Renal pelvis (tissue), 4 donors: ENCODE measurements around the gene HNRNPL. TPM values are rescaled to one million over a fixed set of nuclear protein-coding genes. Genes with fewer than 3 reads are reported as not detected.
"Not testable (repeated sequence)": the region's sequence is repeated elsewhere in the genome, so short reads cannot be mapped to it uniquely, and the experiment has no call there.

Experiments used
- DNase-seq: peaks from one replicate; pipeline ENCODE4 v3.0.0-alpha.2; 2013
- polyA plus RNA-seq, 3 donors: library from polyadenylated mRNA; unstranded; fragments of 120-200 nt; gene quantifications; one replicate each; pipeline ENCODE4 v1.2.1, GENCODE V29; 2013; ENCODE audit not compliant: insufficient read length in 3 of 3

The HNRNPL gene
- polyA plus RNA-seq, 3 donors, result 466 to 472 (median 471) TPM

DNA sequence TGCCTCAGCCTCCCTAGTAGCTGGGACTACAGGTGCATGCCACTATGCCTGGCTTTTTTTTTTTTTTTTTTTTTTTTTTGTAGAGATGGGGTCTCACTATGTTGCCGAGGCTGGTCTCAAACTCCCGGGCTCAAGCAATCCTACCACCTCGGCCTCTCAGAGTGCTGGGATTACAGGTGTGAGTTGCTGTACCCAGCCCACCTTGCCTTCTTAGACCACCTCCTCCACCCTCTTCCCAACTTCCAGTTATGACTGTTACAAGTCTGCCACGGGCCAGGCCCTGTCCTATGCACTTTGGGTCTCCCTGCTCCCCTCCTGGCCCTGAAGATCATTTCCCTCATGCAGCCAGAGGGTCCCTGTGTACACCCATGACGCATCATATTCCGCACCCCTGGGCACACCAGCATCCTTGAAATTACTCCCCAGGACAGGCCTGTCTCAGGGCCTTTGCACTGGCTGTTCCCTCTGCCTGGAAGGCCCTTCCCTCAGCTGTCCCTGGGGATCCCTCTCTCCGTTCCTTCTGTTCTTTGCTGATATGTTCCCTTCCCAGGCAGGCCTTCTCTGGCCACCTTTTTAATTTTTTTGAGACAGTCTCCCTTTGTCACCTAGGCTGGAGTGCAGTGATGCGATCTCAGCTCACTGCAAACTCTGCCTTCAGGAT is 40.1 kb downstream of the HNRNPL start:
- no peak for DNase-seq

DNA sequence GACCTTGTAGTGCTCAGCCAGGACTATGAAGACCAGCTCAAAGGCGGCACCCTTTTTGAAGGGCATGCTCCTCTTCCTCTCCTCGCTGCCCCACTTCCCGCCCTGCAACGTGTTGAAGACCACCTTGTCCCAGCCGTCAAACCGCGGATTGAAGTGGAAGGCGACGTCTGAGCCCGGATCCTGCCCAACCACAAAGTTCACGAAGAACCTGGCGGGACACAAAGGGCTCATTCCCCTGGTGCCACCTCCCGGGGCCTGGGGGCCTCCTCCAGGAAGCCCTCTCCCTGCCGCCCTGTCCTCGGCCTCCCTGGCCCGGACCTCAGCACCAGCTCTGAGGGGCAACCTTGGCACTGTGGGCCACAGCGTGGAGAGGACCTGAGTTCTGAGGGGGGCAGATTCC is 41.0 kb downstream of the HNRNPL start:
- no peak for DNase-seq

DNA sequence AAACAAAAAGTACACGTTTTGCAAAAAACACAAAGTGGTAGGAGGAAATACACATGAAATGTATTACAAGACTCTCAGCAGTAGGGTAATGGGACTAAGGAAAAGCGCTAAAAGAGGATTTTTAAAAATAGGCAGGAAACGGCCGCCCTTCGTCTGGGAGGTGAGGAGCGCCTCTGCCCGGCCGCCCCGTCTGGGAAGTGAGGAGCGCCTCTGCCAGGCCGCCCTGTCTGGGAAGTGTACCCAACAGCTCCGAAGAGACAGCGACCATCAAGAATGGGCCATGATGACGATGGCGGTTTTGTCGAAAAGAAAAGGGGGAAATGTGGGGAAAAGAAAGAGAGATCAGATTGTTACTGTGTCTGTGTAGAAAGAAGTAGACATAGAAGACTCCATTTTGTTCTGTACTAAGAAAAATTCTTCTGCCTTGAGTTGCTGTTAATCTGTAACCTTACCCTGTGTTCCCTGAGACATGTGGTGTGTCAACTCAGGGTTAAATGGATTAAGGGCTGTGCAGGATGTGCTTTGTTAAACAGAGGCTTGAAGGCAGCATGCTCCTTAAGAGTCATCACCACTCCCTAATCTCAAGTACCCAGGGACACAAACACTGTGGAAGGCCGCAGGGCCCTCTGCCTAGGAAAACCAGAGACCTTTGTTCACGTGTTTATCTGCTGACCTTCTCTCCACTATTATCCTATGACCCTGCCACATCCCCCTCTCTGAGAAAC is 42.2 kb downstream of the HNRNPL start:
- DNase-seq, result peak; percentile 4

DNA sequence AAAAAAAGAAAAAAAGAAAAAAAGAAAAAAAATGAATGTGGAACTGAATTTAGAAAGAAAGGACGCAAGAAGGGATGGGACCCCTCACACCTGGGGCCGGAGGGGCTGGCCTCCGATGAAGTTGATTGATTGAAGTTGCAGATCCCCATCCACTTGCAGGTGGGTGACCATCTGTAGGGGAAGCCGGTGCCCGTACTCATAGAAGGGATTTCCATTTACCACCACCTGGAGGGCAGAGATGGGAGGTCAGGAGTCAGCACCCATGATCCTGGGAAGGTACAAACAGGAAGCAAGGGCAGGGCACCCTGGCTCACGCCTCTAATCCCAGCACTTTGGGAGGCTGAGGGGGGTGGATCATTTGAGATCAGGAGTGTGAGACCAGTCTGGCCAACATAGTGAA is 43.4 kb downstream of the HNRNPL start:
- DNase-seq, result no peak

DNA sequence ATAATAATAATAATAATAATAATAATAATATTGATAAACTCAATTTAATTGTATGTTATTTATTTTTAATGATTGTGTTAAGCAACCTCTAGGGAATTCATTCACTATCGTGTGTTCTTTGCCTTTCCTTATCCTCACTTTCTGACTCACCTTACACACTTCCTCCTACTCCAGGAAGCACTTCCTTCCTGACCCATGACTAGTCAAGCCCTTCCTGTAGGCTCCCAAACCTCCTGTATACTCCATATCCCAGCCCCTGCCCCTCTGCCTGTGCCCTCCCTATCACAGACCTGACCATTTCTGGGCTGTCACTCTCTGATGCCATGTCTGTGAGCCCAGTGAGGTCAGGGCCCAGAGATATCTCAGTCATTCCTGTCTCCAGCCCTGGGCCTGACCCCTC is 44.6 kb downstream of the HNRNPL start:
- no peak for DNase-seq

DNA sequence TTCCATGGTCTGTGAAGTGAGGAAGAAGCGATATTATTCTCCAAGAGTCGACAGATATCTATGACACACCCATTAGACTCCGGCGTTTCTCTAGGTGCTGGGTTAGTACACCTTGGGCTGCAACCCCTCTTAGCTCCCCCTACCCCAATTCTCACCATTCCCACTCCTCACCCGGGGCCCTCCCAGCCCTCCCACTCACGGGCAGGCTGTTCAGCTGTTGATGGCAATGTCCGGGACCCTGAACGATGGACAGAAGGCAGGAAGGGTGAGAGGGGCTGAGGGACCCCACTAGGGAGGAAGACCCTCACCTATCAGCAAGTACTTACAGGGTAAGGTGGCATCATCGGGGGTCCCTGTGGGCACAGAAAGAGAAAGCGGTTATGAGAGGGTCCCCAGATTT is 46.2 kb downstream of the HNRNPL start:
- DNase-seq, result no peak

DNA sequence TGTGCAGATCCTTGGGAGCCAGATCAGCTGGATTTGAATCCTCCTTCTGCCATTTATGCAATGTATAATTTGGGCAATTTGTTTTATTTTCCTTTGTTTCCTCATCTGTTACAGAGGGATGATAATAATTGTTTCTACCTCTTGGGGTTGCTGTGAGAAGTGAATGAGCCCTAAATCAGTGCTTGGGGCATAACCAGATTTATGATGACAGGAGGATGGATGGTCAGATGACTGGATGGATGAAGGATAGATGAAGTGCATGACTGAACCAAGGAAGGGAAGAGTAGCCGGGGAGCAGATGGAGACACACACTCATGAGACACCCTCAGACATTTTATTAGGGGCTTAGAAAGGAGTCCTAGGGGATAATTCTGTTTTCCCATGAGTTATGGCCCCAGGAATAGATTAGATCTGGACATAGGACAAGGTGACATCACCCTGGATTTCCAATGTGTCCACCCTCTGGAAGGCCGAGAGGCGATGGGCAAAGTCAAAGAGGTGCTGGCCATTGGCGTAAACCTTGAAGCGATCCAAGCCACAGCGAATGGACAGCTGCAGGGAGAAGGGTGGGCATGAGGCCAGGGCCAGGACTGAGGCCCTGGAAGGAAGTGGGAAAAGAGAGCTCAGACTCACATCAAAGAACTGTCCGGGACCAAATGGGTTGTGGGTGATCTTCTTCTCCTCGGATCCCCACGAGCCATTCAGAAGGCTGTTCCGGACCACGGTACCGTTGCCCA is 48.3 kb downstream of the HNRNPL start:
- no peak for DNase-seq

DNA sequence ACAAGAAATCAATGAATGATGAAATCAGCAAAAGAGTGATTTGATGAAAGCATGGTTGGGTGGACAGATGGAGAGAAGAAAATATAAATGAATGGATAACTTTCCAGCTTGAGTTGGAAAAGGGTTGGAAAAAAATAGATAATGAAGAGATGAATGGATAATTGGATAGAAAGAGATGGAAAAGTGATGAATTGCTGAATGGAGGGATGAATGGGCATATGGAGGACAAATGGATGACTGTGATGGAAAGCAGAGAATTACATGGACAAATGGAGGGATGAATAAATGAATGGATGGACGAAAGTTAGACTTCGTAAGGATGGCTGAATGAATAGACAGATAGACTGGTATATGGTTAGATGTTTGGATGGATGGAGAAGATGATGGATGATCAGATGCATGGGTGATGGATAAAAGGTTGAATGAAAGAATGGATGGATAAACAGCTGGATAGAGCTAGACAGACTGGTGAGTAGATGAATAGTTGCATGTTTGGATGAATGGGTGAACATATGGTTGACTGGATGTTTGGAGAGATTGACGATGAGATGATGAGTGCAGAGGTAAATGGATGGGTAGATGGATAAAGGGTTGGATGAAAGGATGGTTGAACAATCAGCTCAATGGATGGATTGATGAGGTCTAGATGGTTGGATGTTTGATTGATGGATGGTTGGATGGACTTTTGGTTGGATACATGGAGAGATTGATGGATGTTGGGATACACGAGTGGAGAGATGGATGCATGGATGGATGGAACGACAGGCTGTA is 49.0 kb downstream of the HNRNPL start:
- DNase-seq, result no peak

DNA sequence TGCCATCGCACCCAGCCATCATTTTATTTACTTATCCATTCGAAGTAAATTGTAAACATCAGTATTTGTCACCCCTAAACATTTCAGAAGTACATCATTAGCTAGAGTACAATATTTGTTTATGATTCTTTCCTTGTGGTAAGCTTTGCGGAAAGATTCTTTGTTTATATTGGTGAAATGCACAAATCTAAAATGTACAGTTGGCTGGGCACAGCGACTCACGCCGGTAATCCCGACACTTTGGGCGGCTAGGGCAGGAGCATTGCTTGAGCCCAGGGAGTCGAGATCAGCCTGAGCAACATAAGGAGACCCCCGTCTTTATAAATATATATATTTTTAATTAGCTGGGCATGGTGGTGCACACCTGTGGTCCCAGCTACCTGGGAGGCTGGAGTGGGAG is 50.7 kb downstream of the HNRNPL start:
- DNase-seq, result no peak

DNA sequence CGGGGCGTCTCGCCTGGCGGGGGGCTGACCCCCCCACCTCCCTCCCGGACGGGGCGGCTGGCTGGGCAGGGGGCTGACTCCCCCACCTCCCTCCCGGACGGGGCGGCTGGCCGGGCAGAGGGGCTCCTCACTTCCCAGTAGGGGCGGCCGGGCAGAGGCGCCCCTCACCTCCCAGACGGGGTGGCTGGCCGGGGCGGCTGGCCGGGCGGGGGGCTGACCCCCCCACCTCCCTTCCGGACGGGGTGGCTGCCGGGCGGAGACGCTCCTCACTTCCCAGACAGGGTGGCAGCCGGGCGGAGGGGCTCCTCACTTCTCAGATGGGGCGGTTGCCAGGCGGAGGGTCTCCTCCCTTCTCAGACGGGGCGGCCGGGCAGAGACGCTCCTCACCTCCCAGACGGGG is 52.0 kb downstream of the HNRNPL start:
- not testable (repeated sequence) for DNase-seq

DNA sequence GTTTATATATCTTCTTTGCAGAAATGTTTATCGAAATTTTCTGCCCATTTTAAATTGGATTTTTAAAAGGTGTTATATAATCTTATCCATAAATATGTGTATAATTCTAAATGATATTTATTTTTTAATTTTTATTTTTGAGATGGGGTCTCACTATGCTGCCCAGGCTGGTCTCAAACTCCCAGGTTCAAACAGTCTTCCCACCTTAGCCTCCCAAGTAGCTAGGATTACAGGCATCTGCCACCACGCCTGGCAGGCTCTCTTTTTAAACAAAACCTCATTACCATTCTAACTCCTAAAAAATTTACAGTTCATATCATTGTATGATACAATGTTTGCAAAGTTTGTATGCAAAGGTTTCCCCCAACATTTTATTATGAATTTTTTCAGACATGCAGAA is 53.6 kb downstream of the HNRNPL start:
- DNase-seq, result no peak

DNA sequence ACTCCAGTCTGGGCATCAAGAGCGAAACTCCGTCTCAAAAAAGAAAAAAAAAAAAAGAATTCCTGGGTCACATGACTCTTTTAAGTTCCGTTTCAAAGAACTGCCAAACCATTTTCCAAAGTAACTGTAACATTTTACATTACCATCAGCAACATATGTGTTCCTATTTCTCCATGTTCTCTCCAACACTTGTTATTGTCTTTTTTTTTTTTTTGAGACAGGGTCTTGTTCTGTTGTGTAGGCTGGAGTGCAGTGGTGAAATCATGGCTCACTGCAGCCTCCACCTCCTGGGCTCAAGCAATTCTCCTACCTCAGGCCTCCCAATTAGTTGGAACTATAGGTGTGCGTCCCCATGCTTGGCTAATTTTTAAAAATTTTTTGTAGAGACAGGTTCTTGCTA is 54.2 kb downstream of the HNRNPL start:
- no peak for DNase-seq

DNA sequence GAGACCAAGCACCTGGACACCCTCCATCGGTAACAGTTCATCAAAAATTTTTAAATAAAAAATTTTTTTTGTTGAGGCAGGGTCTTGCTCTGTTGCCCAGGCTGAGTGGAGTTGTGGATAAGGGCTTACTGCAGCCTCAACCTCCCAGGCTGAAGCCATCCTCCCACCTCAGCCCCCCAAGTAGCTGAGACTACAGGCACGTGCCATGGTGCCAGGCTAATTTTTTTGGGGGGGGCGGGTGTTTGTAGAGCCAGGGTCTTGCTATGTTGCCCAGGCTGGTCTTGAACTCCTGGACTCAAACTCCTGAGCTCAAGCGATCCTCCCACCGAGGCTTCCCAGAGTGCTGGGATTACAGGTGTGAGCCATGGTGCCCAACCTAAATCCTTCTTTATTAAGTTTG is 56.1 kb downstream of the HNRNPL start:
- DNase-seq, result no peak

DNA sequence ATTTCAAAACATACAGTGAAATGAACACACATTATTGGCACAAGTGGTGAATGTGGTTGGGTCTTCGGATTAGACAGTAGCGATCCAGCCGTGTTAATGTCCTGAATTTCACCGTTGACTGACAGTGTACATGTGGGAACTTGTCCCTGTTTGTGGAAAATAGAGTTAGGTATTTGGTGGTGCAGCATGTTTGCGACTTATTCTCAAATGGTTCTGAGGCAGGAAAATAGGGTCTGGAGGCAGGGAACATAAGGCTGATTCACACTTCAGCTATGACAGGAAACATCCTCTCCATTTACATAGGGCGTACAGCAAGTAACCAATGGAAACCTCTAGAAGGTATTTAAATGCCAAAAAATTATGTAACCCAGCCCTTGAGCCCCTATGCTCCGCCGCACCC is 56.6 kb downstream of the HNRNPL start:
- no peak for DNase-seq

DNA sequence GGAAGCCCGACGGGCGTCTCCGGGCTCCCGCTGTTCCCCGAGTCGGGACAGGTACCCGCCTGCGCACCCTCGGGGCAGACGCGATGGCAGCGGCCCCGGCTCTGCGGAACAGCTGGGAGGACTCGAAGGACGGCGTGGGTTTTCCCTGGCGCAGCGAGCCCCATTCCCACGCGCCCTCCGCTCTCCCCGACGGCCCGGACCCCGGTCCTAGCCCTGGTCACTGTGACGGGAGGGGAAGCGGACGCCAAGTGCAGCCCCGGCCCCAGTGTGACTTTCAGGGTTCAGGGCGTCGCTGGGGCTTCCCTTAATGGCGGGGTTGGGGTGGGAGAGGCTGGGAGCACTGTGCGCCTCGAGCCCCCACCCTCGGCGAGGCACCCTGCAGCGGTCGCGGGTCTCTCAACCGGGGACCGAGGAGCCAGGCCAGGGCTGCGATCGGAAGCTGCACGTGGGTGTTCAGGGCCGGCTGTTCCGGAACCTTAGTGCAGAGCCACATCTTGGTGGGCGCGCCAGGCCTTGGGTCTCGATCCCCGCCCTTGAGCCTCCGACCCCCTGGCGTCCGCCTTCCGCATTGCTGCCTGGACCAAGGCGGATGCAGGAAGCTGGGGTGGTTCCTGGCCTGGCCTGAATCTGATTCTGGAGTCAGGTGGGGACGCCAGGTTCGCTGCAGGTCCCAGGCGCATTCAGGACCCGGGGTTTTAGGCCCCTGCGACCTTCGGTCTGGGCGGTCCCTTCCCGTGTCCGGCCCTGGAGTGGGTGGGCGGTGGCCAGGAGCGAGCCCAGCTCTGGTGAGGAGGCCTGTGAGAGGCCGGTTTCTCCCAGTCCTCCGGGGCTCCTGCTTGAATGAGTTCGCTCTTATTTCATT is 57.3 kb downstream of the HNRNPL start:
- DNase-seq, result peak; percentile 14

DNA sequence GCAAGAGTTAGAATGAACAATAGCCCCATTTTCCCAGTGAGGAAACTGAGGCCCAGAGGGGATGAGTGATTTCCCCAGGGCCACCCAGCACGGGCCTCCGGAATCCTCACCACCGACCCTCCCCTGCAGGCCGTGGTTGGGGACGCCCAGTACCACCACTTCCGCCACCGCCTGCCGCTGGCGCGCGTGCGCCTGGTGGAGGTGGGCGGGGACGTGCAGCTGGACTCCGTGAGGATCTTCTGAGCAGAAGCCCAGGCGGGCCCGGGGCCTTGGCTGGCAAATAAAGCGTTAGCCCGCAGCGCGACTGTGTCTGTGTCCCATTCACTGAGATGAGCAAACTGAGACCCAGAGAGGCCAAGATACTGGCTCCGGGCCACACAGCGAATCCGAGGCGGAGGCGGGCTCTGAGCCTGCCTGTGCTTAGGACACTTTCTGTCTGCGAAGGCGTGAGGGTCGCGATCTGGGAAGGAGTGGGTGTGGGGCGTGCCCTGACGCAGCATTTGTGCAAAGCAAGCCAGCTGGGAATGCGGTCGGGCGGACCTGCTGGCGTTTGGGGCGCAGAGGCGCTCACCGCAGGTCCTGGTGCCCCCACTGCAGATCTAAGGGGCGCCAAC is 58.2 kb downstream of the HNRNPL start:
- not testable (repeated sequence) for DNase-seq

DNA sequence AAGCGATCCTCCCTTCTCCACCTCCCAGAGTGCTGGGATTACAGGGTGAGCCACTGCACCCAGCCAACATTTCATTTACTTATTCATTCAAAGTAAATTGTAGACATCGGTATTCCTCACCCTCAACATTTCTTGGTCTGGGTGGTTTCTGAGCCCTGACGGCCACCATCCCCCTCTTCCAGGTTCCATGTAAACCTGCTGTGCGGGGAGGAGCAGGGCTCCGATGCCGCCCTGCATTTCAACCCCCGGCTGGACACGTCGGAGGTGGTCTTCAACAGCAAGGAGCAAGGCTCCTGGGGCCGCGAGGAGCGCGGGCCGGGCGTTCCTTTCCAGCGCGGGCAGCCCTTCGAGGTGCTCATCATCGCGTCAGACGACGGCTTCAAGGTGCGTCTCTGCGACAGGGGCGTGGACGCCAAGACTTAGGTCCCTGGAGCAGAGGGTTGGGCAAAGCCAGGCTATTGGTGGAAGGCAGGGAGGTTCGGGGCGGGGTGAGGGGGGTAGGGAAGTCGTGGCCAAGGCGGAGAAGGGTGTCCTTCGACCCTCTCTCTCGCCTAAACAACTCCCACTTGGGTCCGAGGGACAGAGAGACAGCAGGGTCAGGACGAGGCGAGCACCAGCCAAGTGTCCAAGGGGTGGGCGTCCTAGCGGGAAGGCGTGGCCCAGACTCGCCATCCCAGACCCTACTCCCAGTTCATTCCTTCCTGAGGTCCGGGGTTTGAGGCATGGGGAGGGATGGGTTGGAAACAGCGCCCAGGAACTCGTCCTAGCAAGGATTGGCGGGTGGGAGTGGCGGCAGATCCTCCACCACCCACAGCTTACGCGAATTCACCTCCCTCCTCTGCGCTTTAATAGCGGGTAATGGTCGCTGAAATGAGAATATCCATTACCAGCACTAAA is 59.0 kb downstream of the HNRNPL start:
- DNase-seq, result not testable (repeated sequence)

DNA sequence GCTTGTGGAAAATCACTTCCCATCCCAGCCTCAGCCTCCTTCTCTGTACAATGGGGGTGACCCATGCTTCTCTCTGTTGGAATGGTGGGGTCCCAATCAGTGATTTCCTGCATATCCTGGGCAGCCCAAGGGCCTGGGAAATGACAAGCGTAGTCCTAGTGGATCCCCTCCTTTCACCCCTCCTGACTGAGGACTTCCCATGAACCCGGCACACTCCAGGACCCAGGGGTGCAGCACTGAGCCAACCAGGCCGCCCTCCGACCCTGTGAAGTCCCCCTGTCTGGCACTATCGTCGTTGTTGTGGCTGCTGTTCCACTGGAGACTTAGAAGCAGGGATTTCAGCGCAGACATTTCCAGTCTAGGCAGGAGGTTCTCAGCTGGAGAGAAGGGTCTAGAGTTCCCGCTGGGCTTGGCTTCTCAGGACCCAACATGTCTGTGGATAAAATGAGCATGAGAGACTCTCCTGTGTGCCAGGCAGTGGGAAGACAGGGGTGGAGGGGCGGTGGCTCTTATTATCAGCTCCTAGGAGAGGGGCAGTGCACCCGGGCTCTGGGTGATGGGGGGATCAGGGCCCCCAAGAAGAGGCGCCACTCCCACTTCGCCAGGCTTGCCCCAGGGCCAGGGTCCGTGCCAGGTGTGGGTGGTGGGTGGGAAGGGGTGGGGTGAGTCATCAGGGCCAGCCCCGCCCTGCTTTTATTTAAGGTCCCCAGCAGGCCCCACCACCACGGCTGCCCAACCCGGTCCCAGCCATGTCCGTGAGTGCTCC is 61.1 kb downstream of the HNRNPL start, which contains the start of gene LGALS7B:
TSS of gene LGALS7B (plus strand) at position 723 of the 766 bp plus-strand sequence. CDS start at position 750, 27 bp downstream.
- DNase-seq, result no peak
